WTC11 (cell line): ENCODE measurements around the gene CAMK2A.

Experiments
- CDX4 ChIP-seq: fragments of 250-450 bp; sonication (Bioruptor Pico); IDR thresholded peaks from 2 replicates; pipeline ENCODE4 v1.9.0; 2021; ENCODE audit warnings: moderate library complexity, mild to moderate bottlenecking, inconsistent platforms, borderline replicate concordance
- CTCF ChIP-seq: fragments of 200-600 bp; IDR thresholded peaks from 2 replicates; pipeline ENCODE4 v1.8.0; 2022; ENCODE audit warnings: antibody characterized with exemption
- E2F1 ChIP-seq: sonication (generic); formaldehyde crosslinking; IDR thresholded peaks from 2 replicates; pipeline ENCODE4 v1.8.0; 2022; ENCODE audit warnings: mild to moderate bottlenecking, missing genetic modification reagents
- JUN ChIP-seq: sonication (generic); formaldehyde crosslinking; IDR thresholded peaks from 2 replicates; pipeline ENCODE4 v1.8.0; 2023; ENCODE audit warnings: mild to moderate bottlenecking, missing genetic modification reagents
- KAT7 ChIP-seq: sonication (generic); formaldehyde crosslinking; IDR thresholded peaks from 2 replicates; pipeline ENCODE4 v1.8.1; 2023; ENCODE audit warnings: missing genetic modification reagents, mild to moderate bottlenecking, borderline replicate concordance
- MAX ChIP-seq: sonication (generic); formaldehyde crosslinking; IDR thresholded peaks from 2 replicates; pipeline ENCODE4 v1.8.0; 2022; ENCODE audit warnings: mild to moderate bottlenecking, missing genetic modification reagents
- TEAD4 ChIP-seq: sonication (generic); formaldehyde crosslinking; IDR thresholded peaks from 2 replicates; pipeline ENCODE4 v1.8.0; 2022; ENCODE audit warnings: mild to moderate bottlenecking, missing genetic modification reagents
- ZNF232 ChIP-seq: sonication (generic); formaldehyde crosslinking; IDR thresholded peaks from 2 replicates; pipeline ENCODE4 v1.8.0; 2022; ENCODE audit warnings: mild to moderate bottlenecking, missing genetic modification reagents

GRCh38 chr5:150309101-150309885 lies 19.7 kb upstream of the CAMK2A start:
- no peak for TF ChIP-seq JUN (CRISPR knock-in tag)
- TF ChIP-seq CTCF = no peak
- no peak for TF ChIP-seq E2F1
- TF ChIP-seq ZNF232 (CRISPR knock-in tag) = no peak
- no peak for TF ChIP-seq MAX (CRISPR knock-in tag)
- no peak for TF ChIP-seq CDX4 (CRISPR knock-in tag)
- no peak for TF ChIP-seq TEAD4
- no peak for TF ChIP-seq KAT7 (CRISPR knock-in tag)
